ENCODE data around the gene LARGE2.

LARGE2 gene

GRCh38 chr11:45937916-45938315 is 15.5 kb downstream of the LARGE2 start (continued):
- no peak for TF ChIP-seq ZNF280C (tag by site-specific recombination; IDR thresholded peaks at IDR 0.05)

- ChIA-PET POLR2A (interaction anchor here (0.6 kb wide), 1 partner anchor 11 kb away, joined by 3 read pairs; no protein-coding TSS in a partner anchor), CTCF (no interaction called here)
- H3K4me1 ChIP-seq (ENCODE audit: control insufficient read depth, insufficient read depth, low read length): no peaks in the 10 kb centered on the region
- TF ChIP-seq ZBTB8A (tag by site-specific recombination; IDR thresholded peaks at IDR 0.05): no peak
- no peak for TF ChIP-seq ZNF580 (tag by site-specific recombination; IDR thresholded peaks at IDR 0.05)
- TF ChIP-seq ZNF23 (tag by site-specific recombination; IDR thresholded peaks at IDR 0.05; ENCODE audit: borderline replicate concordance): no peak
- 0 out of 2 replicates have a peak, but pooled peaks have one; percentile 27 for TF ChIP-seq PRDM1 (tag by site-specific recombination; IDR thresholded peaks at IDR 0.05)
- 0 out of 2 replicates have a peak, but pooled peaks have one; percentile 10 for TF ChIP-seq ATF2 (tag by site-specific recombination; IDR thresholded peaks at IDR 0.05; ENCODE audit: low read depth)
- H3K36me3 ChIP-seq (ENCODE audit: control insufficient read depth in 2 of 2, insufficient read depth in 1 of 2, low read length in 2 of 2): peaks cover 0 to 32% of the 10 kb centered on the region in 2 experiments; a peak in 1 of 3 replicates
- H3K9me3 ChIP-seq (ENCODE audit: control insufficient read depth, insufficient read depth, low read depth, low read length): no peaks in the 10 kb centered on the region
- no peak overlapping the region for H3K4me3 ChIP-seq (ENCODE audit: low read depth, low read length)
- H3K27ac ChIP-seq (ENCODE audit: extremely low read depth, low read depth, low read length): no peak overlapping the region
Observed at GRCh38 chr11:45939836-45940235, 17.4 kb downstream of the LARGE2 start.

- Histone ChIP-seq H3K9me3 (ENCODE audit: control insufficient read depth, insufficient read depth, low read depth, low read length) (no peaks in the 10 kb centered on the region), H3K4me1 (ENCODE audit: control insufficient read depth, insufficient read depth, low read length) (no peaks in the 10 kb centered on the region), H3K4me3 (ENCODE audit: low read depth, low read length) (no peak overlapping the region), H3K27ac (ENCODE audit: extremely low read depth, low read depth, low read length) (no peak overlapping the region), H3K36me3 (ENCODE audit: control insufficient read depth in 2 of 2, insufficient read depth in 1 of 2, low read length in 2 of 2) (peaks cover 0 to 31% of the 10 kb centered on the region in 2 experiments; a peak in 1 of 3 replicates)
- CTCF ChIA-PET: interaction anchor here (0.6 to 1.7 kb wide), 4 partner anchors 23 to 69 kb away, joined by 3 to 5 read pairs (median 4); no protein-coding TSS in a partner anchor
- POLR2A ChIA-PET: interaction anchor here (0.8 kb wide), 1 partner anchor 24 kb away, joined by 3 read pairs; the partner anchor contains the start of gene PEX16
- TF ChIP-seq ZNF354C (tag by site-specific recombination; IDR thresholded peaks at IDR 0.05; ENCODE audit: borderline replicate concordance, low read depth) (no peak), ZNF404 (tag by site-specific recombination; IDR thresholded peaks at IDR 0.05) (no peak), GLIS2 (tag by site-specific recombination; IDR thresholded peaks at IDR 0.05) (no peak), TCF7L2 (IDR thresholded peaks at IDR 0.05; ENCODE audit: borderline replicate concordance, low read depth, low read length) (no peak), ZNF174 (tag by site-specific recombination; IDR thresholded peaks at IDR 0.05) (no peak), GLIS1 (tag by site-specific recombination; IDR thresholded peaks at IDR 0.05) (no peak), ZSCAN23 (tag by site-specific recombination; IDR thresholded peaks at IDR 0.05) (no peak), CTCF (tag by site-specific recombination; IDR thresholded peaks at IDR 0.05) (no peak), KLF10 (tag by site-specific recombination; IDR thresholded peaks at IDR 0.05) (no peak), ZNF133 (tag by site-specific recombination; IDR thresholded peaks at IDR 0.05) (no peak), ZNF837 (tag by site-specific recombination; IDR thresholded peaks at IDR 0.05) (no peak), ZNF391 (tag by site-specific recombination; IDR thresholded peaks at IDR 0.05; ENCODE audit: borderline replicate concordance, low read depth) (no peak), ZNF292 (tag by site-specific recombination; IDR thresholded peaks at IDR 0.05; ENCODE audit: borderline replicate concordance, low read depth) (no peak), KLF8 (tag by site-specific recombination; IDR thresholded peaks at IDR 0.05) (no peak), ZNF518A (tag by site-specific recombination; conservative IDR thresholded peaks at IDR 0.05; ENCODE audit: low read depth) (no peak), ZBTB7A (tag by site-specific recombination; IDR thresholded peaks at IDR 0.05; ENCODE audit: low read depth) (no peak)
Observed at GRCh38 chr11:45941285-45941684, 18.8 kb downstream of the LARGE2 start.
